GM13977 (cell line): ENCODE data around the gene PCDH9.

Experiments
- DNase-seq: peaks from one replicate; pipeline ENCODE4 v3.0.0; 2012; ENCODE audit warnings: low spot score
- in situ Hi-C: fragments of 300-500 bp; cut with MboI; formaldehyde crosslinking; loops from one replicate; pipeline ENCODE4 v1.12.0; 2022; ENCODE audit warnings: low sequenced_read_pairs, low pct_unique_long_range_greater_than_20kb, mixed read lengths, inconsistent platforms; ENCODE audit not compliant: unreplicated experiment
- TF ChIP-seq, protein P1 (sequence below): IDR thresholded peaks from 2 replicates; pipeline ENCODE4 v1.5.1; 2012; ENCODE audit warnings: mild to moderate bottlenecking, control low read depth; ENCODE audit not compliant: insufficient read depth; ENCODE audit errors: extremely low read depth, missing control alignments

Gene PCDH9

DNA sequence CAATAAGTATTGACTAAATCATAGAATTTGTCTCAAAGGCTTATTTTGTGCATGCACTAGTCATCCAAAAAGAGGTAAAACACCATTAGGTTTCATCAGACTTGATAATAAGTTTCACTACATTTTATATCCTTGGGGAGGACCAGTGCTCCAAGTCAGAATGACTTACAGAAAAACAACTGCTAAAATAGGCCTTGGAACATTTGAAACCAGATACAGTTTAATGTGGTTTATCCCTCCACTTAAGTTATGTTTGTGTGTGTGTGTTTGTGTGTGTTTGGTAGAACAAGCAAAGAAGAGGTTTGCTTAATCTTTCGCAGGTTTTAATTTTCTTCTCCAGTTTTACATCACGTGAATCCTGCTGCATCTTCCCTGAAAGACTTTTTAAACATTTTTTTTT, 570.9 kb downstream of the PCDH9 start:
- DNase-seq = no peak
- in situ Hi-C loops = no loop called here

DNA sequence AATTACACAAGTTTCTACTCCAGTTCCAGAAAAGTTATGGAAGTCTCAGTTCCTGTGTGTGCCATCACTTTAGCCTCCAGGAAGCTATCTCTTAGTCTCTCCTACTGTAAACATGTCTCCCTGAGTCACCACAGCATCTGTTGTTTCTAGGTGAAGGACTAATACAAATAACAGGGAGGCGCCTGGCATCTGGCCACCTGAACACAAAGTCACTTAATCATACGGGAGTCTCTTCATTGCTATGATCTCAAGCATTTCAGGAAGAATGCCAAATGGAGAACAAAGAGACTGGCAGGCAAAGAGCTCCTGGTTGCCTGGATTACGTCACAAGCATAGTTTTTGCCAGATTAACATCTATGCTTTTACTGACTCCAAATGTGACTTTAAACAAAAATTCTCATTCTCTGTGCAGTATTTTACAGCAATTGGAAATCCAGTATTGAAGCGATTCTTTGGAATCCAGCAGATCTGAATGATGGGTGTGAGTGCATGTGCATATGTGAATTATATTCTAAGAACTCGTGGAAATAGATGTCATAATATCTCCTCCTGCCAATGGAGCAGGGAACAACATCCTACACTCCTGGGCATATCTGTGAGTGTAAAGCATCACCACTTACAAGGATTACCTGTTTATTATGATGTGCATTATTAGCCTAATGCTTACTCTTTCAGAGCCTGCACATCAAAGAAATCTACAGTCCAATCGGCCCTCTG, 572.8 kb downstream of the PCDH9 start:
- DNase-seq = no peak
- in situ Hi-C loops = no loop called here
- TF ChIP-seq, protein P1, sequence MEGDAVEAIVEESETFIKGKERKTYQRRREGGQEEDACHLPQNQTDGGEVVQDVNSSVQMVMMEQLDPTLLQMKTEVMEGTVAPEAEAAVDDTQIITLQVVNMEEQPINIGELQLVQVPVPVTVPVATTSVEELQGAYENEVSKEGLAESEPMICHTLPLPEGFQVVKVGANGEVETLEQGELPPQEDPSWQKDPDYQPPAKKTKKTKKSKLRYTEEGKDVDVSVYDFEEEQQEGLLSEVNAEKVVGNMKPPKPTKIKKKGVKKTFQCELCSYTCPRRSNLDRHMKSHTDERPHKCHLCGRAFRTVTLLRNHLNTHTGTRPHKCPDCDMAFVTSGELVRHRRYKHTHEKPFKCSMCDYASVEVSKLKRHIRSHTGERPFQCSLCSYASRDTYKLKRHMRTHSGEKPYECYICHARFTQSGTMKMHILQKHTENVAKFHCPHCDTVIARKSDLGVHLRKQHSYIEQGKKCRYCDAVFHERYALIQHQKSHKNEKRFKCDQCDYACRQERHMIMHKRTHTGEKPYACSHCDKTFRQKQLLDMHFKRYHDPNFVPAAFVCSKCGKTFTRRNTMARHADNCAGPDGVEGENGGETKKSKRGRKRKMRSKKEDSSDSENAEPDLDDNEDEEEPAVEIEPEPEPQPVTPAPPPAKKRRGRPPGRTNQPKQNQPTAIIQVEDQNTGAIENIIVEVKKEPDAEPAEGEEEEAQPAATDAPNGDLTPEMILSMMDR = no peak

More for the DNA sequence above, 570.9 kb downstream of the PCDH9 start:
- TF ChIP-seq, protein P1 = no peak

DNA sequence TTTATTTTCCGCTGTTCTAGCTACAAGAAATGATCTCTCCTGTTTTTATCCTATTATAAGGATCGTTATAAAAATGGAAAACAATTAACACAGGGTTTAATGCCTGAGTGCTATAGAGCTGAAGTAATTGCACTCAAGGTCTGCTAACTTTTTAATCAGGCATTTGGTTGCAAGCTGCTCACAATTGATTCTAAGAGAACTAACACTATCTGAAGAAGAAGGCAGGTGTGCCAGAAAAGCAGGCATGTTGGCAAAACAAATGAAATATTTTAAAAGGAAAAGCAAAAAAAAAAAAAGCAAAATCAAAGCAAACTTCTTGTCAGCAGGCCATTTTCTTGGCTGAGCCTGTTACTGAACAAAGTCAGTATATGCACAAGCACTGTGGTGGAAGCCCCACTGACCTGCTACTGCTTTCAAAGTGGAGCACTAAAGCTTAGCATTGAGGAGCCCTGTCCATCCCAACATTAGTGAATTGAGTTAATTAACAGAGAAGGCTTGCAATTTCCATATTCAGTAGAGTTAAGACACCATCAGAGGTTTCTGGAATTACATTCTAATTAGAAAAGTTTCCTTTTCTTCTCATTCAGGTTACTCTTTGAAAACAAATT, 574.2 kb downstream of the PCDH9 start:
- TF ChIP-seq, protein P1 = no peak
- DNase-seq = no peak
- in situ Hi-C loops = no loop called here

DNA sequence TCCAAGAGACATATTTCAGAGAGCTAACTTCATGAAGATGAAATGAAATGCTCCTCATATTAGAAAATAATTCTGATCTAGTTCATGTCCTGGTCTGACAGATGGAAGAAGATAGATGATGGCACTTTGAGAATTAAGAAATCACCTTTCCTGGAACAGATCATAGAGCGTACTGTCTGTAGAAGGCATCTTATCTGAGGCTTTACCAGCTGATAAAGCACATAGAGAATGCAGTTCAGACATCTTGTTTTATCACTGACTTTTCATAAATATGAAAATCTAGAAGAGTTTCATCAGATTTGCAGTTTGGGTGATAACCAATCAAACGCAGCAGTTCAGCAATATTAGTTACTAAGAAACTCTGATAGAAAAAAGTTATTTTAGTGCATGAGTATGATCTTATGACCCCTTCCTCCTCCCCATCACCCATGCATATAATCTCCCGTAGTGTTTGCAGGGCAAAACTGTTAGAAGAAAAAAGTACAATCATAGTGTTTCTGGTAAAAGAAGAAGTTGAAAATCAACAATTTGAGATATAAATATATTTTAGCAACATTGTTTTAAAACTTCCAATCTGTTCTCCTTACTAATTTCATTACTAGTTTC, 585.2 kb downstream of the PCDH9 start:
- in situ Hi-C loops = no loop called here
- DNase-seq = no peak
- TF ChIP-seq, protein P1 = no peak

DNA sequence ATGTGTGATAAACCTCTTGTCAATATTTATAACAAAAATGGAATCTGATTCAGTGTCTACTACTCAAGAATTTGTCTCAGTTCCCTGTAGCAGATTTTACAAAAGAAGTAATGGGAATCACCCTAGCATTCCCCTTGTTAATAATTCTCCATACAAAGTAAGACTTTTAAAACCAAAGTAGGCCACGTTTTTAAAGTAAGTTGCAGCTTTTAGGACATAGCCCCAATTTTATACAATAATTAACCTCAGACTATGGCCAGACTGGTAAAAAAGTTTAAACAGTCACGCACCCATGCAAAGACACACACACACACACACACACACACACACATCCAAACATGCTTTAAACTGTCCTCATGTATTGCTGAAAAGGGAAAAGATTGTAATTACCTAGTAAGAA, 589.9 kb downstream of the PCDH9 start:
- TF ChIP-seq, protein P1 = no peak
- in situ Hi-C loops = no loop called here
- DNase-seq = no peak

DNA sequence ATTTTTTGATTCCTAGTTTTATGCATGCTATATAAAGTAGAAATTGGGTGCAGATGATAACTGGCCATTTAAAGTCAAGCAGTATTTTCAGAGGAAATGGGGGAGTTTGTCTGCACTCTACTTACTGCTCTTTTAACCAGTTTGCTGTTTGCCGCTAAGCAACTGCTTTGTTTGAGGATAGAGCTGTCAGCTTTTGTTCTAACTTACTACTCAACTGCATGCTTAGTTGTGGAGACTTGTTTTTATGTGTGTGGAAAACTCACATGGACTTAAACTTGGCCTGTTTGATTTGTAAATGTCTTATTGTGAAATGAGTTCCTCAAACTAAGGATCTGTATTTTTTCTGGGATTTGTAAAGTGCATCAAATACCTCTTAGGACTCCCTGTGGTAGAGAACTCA, 591.1 kb downstream of the PCDH9 start:
- TF ChIP-seq, protein P1 = no peak
- in situ Hi-C loops = no loop called here
- no peak for DNase-seq
